SK-N-SH (cell line): Measurements from ENCODE around the gene TPRG1. TPM values are rescaled to one million over a fixed set of nuclear protein-coding genes. Genes with fewer than 3 reads are reported as not detected.
A peak's percentile ranks its signal among the peaks of the same experiment; 100 is the strongest.

Source experiments
- CTCF ChIA-PET: fragments of 300-600, 350-600 bp; formaldehyde crosslinking; extraction: SDS; loops from one replicate; lab custom pipeline; 2021; lab: Yijun Ruan, JAX
- POLR2A ChIA-PET: fragments of 350-600 bp; sonication (Branson Sonifier 250); formaldehyde crosslinking; extraction: SDS; loops from one replicate; lab custom pipeline; 2020; ENCODE audit warnings: antibody characterized with exemption, inconsistent platforms; lab: Yijun Ruan, JAX
- DNase-seq: peaks from one replicate; pipeline ENCODE4 v3.0.0; 2012
- H2AFZ ChIP-seq: fragments of 200-600 bp; sonication (generic); 2 replicates; pipeline ENCODE4 v1.8.1; 2016; ENCODE audit warnings: antibody characterized with exemption, mild to moderate bottlenecking, low read depth
- H3F3A ChIP-seq: fragments of 200-600 bp; sonication (generic); replicated peaks from 2 replicates; pipeline ENCODE3; 2016; ENCODE audit warnings: antibody characterized with exemption, mild to moderate bottlenecking; ENCODE audit not compliant: insufficient read depth
- H3K27ac ChIP-seq, 2 experiments: fragments of 200-500 bp in 1 of 2; fragments of 200-600 bp in 1 of 2; sonication (Bioruptor generic) in 1 of 2; sonication (generic), shearing (Covaris generic) in 1 of 2; 2 replicates each; pipeline versions ENCODE4 v1.5.1 to v1.6.1; 2014 to 2016; ENCODE audit warnings: low read depth in 2 of 2, inconsistent platforms in 1 of 2, low read length in 1 of 2, mild to moderate bottlenecking in 1 of 2, mixed read lengths in 1 of 2
- H3K27me3 ChIP-seq: fragments of 200-600 bp; sonication (generic), shearing (Covaris generic); 2 replicates; pipeline ENCODE4 v1.6.1; 2016; ENCODE audit warnings: mixed run types; ENCODE audit not compliant: insufficient read depth
- H3K36me3 ChIP-seq, 2 experiments: fragments of 200-500 bp in 1 of 2; fragments of 200-600 bp in 1 of 2; sonication (Bioruptor generic) in 1 of 2; sonication (generic) in 1 of 2; replicated peaks in 1 of 2; 2 replicates each; pipeline versions ENCODE3 to v1.5.1; 2014 to 2016; ENCODE audit warnings: low read length in 1 of 2, mild to moderate bottlenecking in 1 of 2; ENCODE audit not compliant: insufficient read depth in 2 of 2, control insufficient read depth in 1 of 2
- H3K4me1 ChIP-seq, 2 experiments: fragments of 200-500 bp in 1 of 2; fragments of 200-600 bp in 1 of 2; sonication (Bioruptor generic) in 1 of 2; sonication (generic), shearing (Covaris generic) in 1 of 2; 2 replicates each; pipeline versions ENCODE4 v1.5.1 to v1.6.1; 2014 to 2016; ENCODE audit warnings: low read depth in 1 of 2, low read length in 1 of 2, mixed run types in 1 of 2; ENCODE audit not compliant: insufficient read depth in 2 of 2, control insufficient read depth in 1 of 2
- H3K4me2 ChIP-seq: fragments of 200-600 bp; sonication (generic), shearing (Covaris generic); 2 replicates; pipeline ENCODE4 v1.6.1; 2017; ENCODE audit warnings: mixed run types
- H3K4me3 ChIP-seq, 2 experiments: fragments of 200-500 bp in 1 of 2; fragments of 200-600 bp in 1 of 2; sonication (Bioruptor generic) in 1 of 2; sonication (generic), shearing (Covaris generic) in 1 of 2; 2 replicates each; pipeline versions ENCODE4 v1.5.1 to v1.8.1; 2014 to 2016; ENCODE audit warnings: low read depth in 2 of 2, inconsistent platforms in 1 of 2, low read length in 1 of 2, mild to moderate bottlenecking in 1 of 2, mixed read lengths in 1 of 2, moderate library complexity in 1 of 2
- H3K79me2 ChIP-seq: fragments of 200-600 bp; sonication (generic); 2 replicates; pipeline ENCODE4 v1.8.1; 2017; ENCODE audit warnings: mild to moderate bottlenecking; ENCODE audit not compliant: insufficient read depth
- H3K9ac ChIP-seq: fragments of 200-600 bp; sonication (generic); 2 replicates; pipeline ENCODE4 v1.6.1; 2017; ENCODE audit warnings: mixed run types
- H3K9me2 ChIP-seq: fragments of 200-600 bp; sonication (generic); 2 replicates; pipeline ENCODE4 v1.6.1; 2017; ENCODE audit warnings: mixed run types
- H3K9me3 ChIP-seq: fragments of 200-600 bp; sonication (generic); 2 replicates; pipeline ENCODE4 v1.6.1; 2017; ENCODE audit warnings: mixed run types, mild to moderate bottlenecking, moderate library complexity
- H4K20me1 ChIP-seq: fragments of 200-600 bp; sonication (generic); 2 replicates; pipeline ENCODE4 v1.6.1; 2017; ENCODE audit warnings: mild to moderate bottlenecking, mixed run types; ENCODE audit not compliant: insufficient read depth
- CHD2 ChIP-seq: fragments of 150-350 bp; IDR thresholded peaks from 2 replicates; pipeline ENCODE4 v1.6.1; 2018; ENCODE audit warnings: low read length; ENCODE audit not compliant: partially characterized antibody
- ELF1 ChIP-seq: IDR thresholded peaks from 2 replicates; pipeline ENCODE4 v1.4.0; 2012
- EZH2phosphoT487 ChIP-seq: fragments of 200-600 bp; sonication (generic); IDR thresholded peaks from 2 replicates; pipeline ENCODE4 v1.6.1; 2017; ENCODE audit warnings: low read depth, mixed run types, mild to moderate bottlenecking, antibody characterized with exemption, moderate library complexity, borderline replicate concordance
- FOSL2 ChIP-seq: IDR thresholded peaks from 2 replicates; pipeline ENCODE4 v1.4.0; 2012; ENCODE audit warnings: low read depth, mild to moderate bottlenecking, moderate library complexity, borderline replicate concordance
- FOXJ3 ChIP-seq: sonication (generic); formaldehyde crosslinking; IDR thresholded peaks from 2 replicates; pipeline ENCODE4 v1.5.1; 2020; ENCODE audit warnings: mild to moderate bottlenecking, missing genetic modification reagents
- IRF3 ChIP-seq: fragments of 150-350 bp; IDR thresholded peaks from 2 replicates; pipeline ENCODE4 v1.6.1; 2016; ENCODE audit warnings: mild to moderate bottlenecking, low read depth, low read length
- NFIC ChIP-seq: IDR thresholded peaks from 2 replicates; pipeline ENCODE4 v1.4.0; 2012; ENCODE audit warnings: borderline replicate concordance
- REST ChIP-seq: IDR thresholded peaks from 2 replicates; pipeline ENCODE4 v1.6.1; 2012; ENCODE audit warnings: mild to moderate bottlenecking, low read depth, low read length, moderate library complexity
- RFX5 ChIP-seq: IDR thresholded peaks from 2 replicates; pipeline ENCODE4 v1.6.1; 2012; ENCODE audit warnings: mild to moderate bottlenecking, improper control_type of control experiment, low read length
- SIN3A ChIP-seq: IDR thresholded peaks from 2 replicates; pipeline ENCODE4 v1.6.1; 2012; ENCODE audit warnings: low read depth, mild to moderate bottlenecking, low read length, moderate library complexity, borderline replicate concordance
- SMC3 ChIP-seq: IDR thresholded peaks from 2 replicates; pipeline ENCODE4 v1.6.1; 2012; ENCODE audit warnings: low read depth, low read length, improper control_type of control experiment
- WGBS: methylation state at CpG from one replicate; pipeline ENCODE4 v1.1.6; 2017; ENCODE audit warnings: low lambda C conversion rate; 5-methylcytosine and 5-hydroxymethylcytosine counted together
- polyA plus RNA-seq, 3 experiments: library from polyadenylated mRNA; depleted of rRNA; stranded (reverse); fragments of >200 nt; gene quantifications; 2 replicates each; pipeline ENCODE4 v1.2.3, GENCODE V29; 2012
- TF ChIP-seq, protein P1 (sequence below): fragments of 150-350 bp; IDR thresholded peaks from 2 replicates; pipeline ENCODE4 v1.6.1; 2017; ENCODE audit warnings: antibody characterized with exemption, low read length, low read depth, borderline replicate concordance

TPRG1 gene
- polyA plus RNA-seq, 1 of the 3 experiments (the other 2 are of a cell fraction) = 0.64 TPM

DNA sequence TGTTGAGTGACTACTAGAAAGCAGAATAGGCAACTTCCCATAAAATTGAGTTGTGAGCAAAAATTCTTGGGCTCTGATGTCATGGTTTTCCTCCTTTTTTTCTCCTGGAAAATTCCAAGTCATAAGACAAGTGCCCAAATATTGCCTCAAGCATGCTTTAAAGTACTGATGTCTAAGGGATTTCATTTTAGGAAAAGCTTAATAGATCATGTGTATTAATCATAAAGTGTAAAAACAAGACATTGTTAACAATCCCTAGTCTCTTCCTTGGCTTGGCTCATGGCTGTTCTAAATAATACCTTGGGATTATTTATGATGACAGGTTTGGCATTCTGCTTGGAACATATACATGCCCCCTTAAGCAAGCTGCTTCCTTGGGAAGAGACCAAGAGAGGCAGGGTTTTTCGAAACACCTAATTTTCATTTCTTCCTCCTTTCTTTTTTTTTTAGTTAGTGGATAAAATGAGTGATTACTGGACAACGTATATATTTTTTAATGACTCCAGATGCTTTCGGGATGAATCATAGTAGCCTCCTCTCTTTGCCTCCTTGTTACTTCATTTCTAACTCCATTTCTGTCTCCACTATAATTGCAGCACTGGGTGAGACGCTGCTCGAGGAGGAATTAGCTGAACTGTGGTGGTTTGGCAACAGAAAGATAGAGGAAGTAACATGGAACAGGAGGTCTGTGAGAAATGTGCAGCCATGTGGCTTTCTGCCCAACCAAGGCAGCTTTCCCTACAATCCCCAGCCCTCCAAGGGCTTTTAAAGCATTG is 104.9 kb downstream of the TPRG1 start:
- H2AFZ ChIP-seq = no peak overlapping the region
- H3K36me3 ChIP-seq = no peaks in the 10 kb centered on the region
- no peak overlapping the region for H3K27ac ChIP-seq
- H3K9me2 ChIP-seq = no peaks in the 10 kb centered on the region
- no peaks in the 10 kb centered on the region for H3K79me2 ChIP-seq
- ChIA-PET CTCF (interaction anchor here (0.7 to 1.4 kb wide), 2 partner anchors 588 to 1538 kb away, joined by 3 read pairs; no protein-coding TSS in a partner anchor), POLR2A (interaction anchor here (0.7 kb wide), 1 partner anchor 73 kb away, joined by 11 read pairs; no protein-coding TSS in a partner anchor)
- H3K4me2 ChIP-seq = 0 out of 2 replicates have a peak overlapping the region, but pooled peaks have one; percentile 11
- no peaks in the 10 kb centered on the region for H3K27me3 ChIP-seq
- H3K9ac ChIP-seq = no peak overlapping the region
- no peaks in the 10 kb centered on the region for H4K20me1 ChIP-seq
- TF ChIP-seq ELF1 (no peak), IRF3 (no peak), FOXJ3 (CRISPR knock-in tag) (no peak), CHD2 (no peak), EZH2phosphoT487 (no peak), FOSL2 (no peak), RFX5 (no peak), REST (no peak), SMC3 (no peak), SIN3A (no peak), NFIC (no peak)
- TF ChIP-seq, protein P1, sequence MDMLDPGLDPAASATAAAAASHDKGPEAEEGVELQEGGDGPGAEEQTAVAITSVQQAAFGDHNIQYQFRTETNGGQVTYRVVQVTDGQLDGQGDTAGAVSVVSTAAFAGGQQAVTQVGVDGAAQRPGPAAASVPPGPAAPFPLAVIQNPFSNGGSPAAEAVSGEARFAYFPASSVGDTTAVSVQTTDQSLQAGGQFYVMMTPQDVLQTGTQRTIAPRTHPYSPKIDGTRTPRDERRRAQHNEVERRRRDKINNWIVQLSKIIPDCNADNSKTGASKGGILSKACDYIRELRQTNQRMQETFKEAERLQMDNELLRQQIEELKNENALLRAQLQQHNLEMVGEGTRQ = no peak
- H3F3A ChIP-seq = no peaks in the 10 kb centered on the region
- H3K4me1 ChIP-seq = peaks cover 0 to 14% of the 10 kb centered on the region in 2 experiments; a peak in 1 of 4 replicates
- no peak overlapping the region for H3K4me3 ChIP-seq
- H3K9me3 ChIP-seq = no peaks in the 10 kb centered on the region
- 9% methylated on average over 5 of the region's 5 CpGs for WGBS
- DNase-seq = no peak
